GM10266 (cell line): ENCODE measurements around the gene PLET1.

ENCODE experiments used
- DNase-seq: peaks from one replicate; pipeline ENCODE4 v3.0.0; 2012; ENCODE audit errors: extremely low spot score
- TF ChIP-seq, protein P1 (sequence below): IDR thresholded peaks from 2 replicates; pipeline ENCODE4 v1.5.1; 2012; ENCODE audit warnings: mild to moderate bottlenecking, low read depth; ENCODE audit not compliant: control insufficient read depth, insufficient read depth; ENCODE audit errors: missing control alignments

Gene PLET1

DNA sequence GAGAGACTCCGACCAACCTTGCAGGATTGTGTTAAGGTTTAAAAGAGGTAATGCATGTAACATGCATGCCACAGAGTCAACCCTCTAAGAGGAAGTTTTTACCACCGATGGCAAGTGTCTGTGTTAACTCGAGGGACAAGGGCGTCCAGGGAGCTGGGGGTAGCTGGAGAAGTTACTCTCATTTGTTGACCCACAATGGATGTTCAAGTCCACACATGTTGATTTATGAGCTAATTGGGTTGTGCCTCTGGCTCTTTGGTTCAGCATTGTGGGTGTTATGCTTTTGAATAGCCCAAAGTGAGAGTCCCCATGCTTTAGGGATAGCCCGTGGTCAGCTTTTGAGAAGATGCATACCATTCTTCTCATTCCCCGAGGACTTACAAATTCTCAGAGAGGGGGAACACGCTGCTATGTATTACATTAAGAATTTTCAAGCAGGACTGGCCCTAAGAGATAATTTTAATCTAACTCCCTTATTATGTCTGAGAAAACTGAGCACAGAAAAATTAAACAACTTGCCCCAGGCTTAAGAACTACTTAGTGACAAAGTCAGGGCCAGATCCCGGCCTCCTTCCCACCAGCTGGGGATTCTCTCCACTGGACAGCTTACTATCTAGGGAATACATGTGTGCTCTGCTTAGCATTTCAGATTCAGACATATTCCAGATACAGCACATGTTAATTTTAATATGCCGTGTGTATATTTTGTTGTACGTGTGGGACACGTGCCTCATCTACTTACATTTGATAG lies 5.2 kb upstream of the PLET1 start:
- TF ChIP-seq, protein P1, sequence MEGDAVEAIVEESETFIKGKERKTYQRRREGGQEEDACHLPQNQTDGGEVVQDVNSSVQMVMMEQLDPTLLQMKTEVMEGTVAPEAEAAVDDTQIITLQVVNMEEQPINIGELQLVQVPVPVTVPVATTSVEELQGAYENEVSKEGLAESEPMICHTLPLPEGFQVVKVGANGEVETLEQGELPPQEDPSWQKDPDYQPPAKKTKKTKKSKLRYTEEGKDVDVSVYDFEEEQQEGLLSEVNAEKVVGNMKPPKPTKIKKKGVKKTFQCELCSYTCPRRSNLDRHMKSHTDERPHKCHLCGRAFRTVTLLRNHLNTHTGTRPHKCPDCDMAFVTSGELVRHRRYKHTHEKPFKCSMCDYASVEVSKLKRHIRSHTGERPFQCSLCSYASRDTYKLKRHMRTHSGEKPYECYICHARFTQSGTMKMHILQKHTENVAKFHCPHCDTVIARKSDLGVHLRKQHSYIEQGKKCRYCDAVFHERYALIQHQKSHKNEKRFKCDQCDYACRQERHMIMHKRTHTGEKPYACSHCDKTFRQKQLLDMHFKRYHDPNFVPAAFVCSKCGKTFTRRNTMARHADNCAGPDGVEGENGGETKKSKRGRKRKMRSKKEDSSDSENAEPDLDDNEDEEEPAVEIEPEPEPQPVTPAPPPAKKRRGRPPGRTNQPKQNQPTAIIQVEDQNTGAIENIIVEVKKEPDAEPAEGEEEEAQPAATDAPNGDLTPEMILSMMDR: no peak
- no peak for DNase-seq

DNA sequence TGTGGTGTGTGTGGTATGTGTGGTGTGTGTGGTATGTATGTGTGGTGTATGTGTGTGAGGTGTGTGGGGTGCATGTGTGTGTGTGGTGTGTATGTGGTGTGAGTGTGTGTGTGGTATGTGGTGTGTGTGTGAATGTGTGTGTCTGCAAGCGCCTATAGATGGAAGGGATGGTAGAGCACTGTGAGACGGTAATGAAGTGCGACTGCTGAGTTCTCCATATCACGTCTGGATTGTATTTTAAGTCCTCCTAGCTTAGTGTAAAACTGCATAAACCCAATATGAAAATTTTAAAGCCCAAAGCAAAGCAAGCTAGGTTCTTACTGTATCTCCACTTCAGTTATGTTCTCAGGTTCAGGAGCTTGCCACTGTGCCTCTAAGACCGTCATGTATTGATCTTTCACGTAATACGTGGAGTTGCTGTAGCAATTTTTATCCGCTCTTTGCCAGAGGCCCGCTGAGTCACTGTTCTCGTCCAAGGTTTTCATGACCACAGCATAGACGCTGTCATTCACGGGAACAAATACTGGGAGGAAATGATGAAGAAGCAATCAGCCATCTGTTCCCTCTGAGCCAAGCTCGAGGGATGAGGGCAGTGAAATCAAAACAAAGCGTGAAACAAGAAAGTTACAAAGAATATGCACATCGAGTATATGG lies 5.5 kb downstream of the PLET1 start:
- TF ChIP-seq, protein P1: no peak
- no peak for DNase-seq

DNA sequence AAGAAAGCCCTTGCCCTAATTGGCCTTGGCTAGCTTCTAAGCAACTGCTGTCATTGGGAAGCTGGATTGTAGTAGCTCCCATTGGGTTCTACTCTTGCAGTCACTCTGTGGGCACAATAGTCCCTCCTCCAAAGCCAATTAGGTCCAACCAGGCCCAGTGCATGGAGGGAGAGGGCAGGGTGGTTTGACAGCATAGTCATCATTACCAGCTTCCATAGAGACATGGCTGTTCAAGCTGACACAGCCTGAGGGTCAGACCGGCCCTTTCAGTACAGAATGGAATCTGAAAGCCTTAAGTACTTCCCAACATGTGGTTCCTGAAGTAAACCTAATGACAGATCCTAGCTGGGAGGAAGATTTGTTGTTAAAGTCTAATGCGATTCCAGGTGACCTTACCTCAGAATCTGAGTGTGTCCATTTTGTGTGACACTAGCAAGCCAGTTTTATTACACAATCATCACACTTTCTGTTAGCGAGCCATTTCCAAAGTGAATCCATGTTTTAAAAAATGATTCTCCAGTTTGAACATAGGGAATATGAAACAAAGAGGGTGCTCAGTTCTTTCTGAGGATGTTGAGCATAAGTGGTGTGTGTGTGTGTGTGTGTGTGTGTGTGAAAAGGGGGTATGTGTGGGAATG lies 6.9 kb downstream of the PLET1 start:
- DNase-seq: no peak
- TF ChIP-seq, protein P1: no peak

DNA sequence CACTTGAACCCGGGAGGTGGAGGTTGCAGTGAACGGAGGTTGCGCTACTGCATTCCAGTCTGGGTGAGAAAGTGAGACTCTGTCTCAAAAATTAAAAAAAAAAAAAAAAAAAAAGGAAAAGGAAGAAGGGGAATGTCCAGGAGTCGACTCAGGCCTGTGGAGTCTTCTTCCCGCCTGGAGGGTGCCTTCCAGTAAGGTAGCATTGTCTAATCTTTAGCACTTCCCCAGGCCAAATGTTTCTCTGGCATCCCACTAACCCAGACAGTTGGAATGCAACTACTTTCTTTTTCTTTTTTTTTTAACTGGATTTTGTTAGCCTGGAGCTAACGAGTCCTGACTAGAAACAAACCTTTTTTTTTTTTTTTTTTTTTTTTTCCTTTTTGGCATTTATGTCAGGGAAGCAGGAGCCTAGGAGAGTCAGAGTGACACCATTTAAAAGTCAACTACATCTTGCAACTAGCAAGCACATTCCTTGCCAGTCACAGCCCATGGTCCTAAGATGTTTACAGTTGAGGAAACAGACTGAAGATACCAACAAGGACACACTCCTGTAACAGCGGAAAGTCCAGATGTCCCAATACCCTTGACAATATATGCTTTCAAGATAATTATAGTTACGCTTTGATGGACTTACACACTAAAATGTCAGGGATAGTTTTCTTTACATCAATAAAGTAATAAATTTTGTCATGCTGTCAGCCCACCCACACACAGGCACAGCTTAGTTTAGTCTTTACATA lies 10.6 kb downstream of the PLET1 start:
- TF ChIP-seq, protein P1: no peak
- DNase-seq: no peak

DNA sequence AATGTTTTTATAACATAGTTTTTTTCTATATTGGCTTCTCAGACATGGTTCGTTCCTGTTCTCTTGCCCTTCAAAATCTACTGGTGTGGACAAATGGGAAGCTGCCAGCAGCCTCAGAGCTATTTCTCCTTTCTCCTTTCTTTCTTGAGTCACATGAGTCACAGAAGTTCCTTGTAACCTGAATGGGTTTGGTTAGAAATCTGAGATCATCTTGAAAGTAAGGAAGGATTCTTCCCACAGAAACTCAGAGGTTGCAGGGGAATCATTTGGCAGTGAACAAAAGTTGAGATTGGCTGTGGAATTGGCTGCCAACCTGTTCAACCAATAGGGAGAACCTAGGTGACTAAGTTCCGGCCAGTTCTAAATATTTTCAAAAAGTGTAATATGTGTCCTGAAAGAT lies 12.5 kb downstream of the PLET1 start:
- TF ChIP-seq, protein P1: no peak

DNA sequence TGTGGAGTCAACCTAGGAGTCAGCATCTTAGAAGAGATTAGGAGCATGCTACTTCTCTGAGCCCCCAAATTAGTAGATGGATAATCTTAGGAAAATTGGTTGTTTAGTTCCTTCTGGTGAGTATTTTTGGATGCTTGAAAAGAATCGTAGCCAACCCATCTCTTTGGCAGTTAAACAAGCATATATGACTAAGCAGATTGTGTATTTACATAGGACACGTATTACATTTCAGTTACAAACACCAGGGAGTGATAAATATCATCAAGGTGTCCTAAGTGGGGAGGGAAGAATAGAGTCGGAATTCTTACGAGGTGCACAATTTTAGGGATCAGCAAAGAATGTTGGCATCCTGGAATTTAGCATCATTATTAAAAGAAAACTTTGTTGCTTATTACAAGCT lies 13.5 kb downstream of the PLET1 start:
- TF ChIP-seq, protein P1: no peak
- DNase-seq: no peak

More for the DNA sequence above, 12.5 kb downstream of the PLET1 start:
- DNase-seq: no peak

DNA sequence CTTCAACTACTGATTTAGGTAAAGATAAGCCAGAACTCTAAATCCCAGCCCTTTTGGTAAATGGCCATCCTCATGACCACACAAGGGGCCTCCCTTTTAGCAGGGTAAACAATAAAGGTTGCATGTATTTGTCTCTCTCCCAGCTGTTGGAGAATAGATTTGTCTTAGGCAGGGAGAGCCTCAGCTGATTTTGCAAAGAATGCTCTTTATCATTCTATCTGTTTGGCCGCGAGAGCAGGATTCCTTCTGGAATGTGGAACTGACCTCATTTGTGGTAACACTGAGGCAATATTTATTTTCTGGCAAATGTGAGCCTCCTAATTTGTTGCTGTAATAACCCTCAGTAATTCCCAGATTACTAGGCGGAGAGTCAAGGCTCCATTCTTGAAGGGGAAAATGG lies 19.2 kb downstream of the PLET1 start:
- TF ChIP-seq, protein P1: no peak
- no peak for DNase-seq
